Heart left ventricle (tissue), 16 donors: ENCODE data around the gene CYP26C1. TPM values are rescaled to one million over a fixed set of nuclear protein-coding genes. Genes with fewer than 3 reads are reported as not detected.

Experiments used
- ATAC-seq, 4 donors: fragments of 200-7000 bp; cut with Tn5 transposase; one replicate each; pipeline ENCODE4 v1.9.1; 2020 to 2022; ENCODE audit warnings: moderate library complexity in 4 of 4, mild to moderate bottlenecking in 3 of 4, moderate number of reproducible peaks in 1 of 4
- DNase-seq, 5 donors: peaks; one replicate each; pipeline ENCODE4 v3.0.0-alpha.2; 2020
- H3K27ac ChIP-seq, 12 donors: fragments of 200-600 bp; sonication (generic) in 4 of 12; one replicate each; pipeline versions ENCODE4 v1.5.0 to v1.8.0; 2016 to 2022; ENCODE audit warnings: mild to moderate bottlenecking in 2 of 12
- H3K27me3 ChIP-seq, 9 donors: fragments of 200-600 bp; sonication (generic) in 2 of 9; one replicate each; pipeline versions ENCODE4 v1.5.1 to v1.8.0; 2016 to 2022; ENCODE audit warnings: mild to moderate bottlenecking in 3 of 9
- H3K36me3 ChIP-seq, 9 donors: fragments of 200-600 bp; sonication (generic) in 2 of 9; one replicate each; pipeline versions ENCODE4 v1.5.0 to v1.8.0; 2018 to 2022; ENCODE audit warnings: mild to moderate bottlenecking in 2 of 9
- H3K4me1 ChIP-seq, 12 donors: fragments of 200-600 bp; sonication (generic) in 4 of 12; one replicate each; pipeline versions ENCODE4 v1.5.0 to v1.8.0; 2016 to 2022; ENCODE audit warnings: mild to moderate bottlenecking in 3 of 12
- H3K4me3 ChIP-seq, 12 donors: fragments of 200-600 bp; sonication (generic) in 4 of 12; one replicate each; pipeline versions ENCODE4 v1.5.0 to v1.8.0; 2017 to 2022; ENCODE audit warnings: mild to moderate bottlenecking in 9 of 12, moderate library complexity in 4 of 12
- H3K9me3 ChIP-seq, 12 donors: fragments of 200-600 bp; sonication (generic) in 4 of 12; one replicate each; pipeline versions ENCODE4 v1.5.0 to v1.8.0; 2016 to 2022; ENCODE audit warnings: mild to moderate bottlenecking in 1 of 12
- CTCF ChIP-seq, 12 donors: fragments of 200-600 bp; sonication (generic) in 4 of 12; IDR thresholded peaks; one replicate each; pipeline versions ENCODE4 v1.5.0 to v1.8.0; 2018 to 2022; ENCODE audit warnings: antibody characterized with exemption in 12 of 12, mild to moderate bottlenecking in 5 of 12
- POLR2A ChIP-seq, 2 donors: fragments of 450-650 bp; IDR thresholded peaks; one replicate each; pipeline ENCODE4 v1.6.1; 2017; ENCODE audit warnings: antibody characterized with exemption in 2 of 2, mild to moderate bottlenecking in 2 of 2, moderate library complexity in 2 of 2
- WGBS, 4 donors: extraction: QIAGEN DNeasy Blood & Tissue Kit in 2 of 4; methylation state at CpG; one replicate each; pipeline versions ENCODE4 v1.1.5 to v1.1.7; 2013 to 2018; 5-methylcytosine and 5-hydroxymethylcytosine counted together
- intact Hi-C, 10 donors: fragments of 100-400 bp; cut with DNase I; formaldehyde crosslinking; loops; one replicate each; pipeline versions ENCODE4 v1.11.1 to v1.14.2; 2022
- polyA plus RNA-seq, 2 donors: library from polyadenylated mRNA; stranded (reverse); fragments of 200-250 nt; gene quantifications; one replicate each; pipeline ENCODE4 v1.2.3, GENCODE V29; 2013
- total RNA-seq, 9 donors: library from RNA; depleted of rRNA in 2 of 9; stranded (reverse); fragments of >200 nt in 2 of 9; fragmentation: NEBNext Ultra II Directional in 3 of 9; extraction: Animal tissue kit (Norgen Biotek cat#: 25700) in 3 of 9; gene quantifications; one replicate each; pipeline versions ENCODE4 v1.1.0 to v1.2.4, GENCODE V29; 2016 to 2023
- donor health status: ischemic (EF 13 %, LVEDD 7.1; RV severe dilation, severe dysfunction).
- donor health status: healthy with polysubstance abuse.
- donor health status: DM: no; HTN: yes; CAD: no.
- donor health status: DM: no; HTN: no; CAD: no.
- donor health status: ischemic (EF 25% LVEDD 6.9; RV normal size, moderate dysfunction).
- donor health status: ischemic (EF 25% LVEDD 5.7; RV mildly dilated, moderate dysfunction).
- donor health status: healthy.
- donor health status: DM: yes; HTN: yes; CAD: no.
- donor health status: ischemic (EF 35%, LVEDD 5.7; RV mildly dilated, moderate dysfunction).
- donor health status: nonischemic (EF 11% LVEDD 7.7; RV severe dilation, severe dysfunction).
- donor health status: DM: yes; HTN: yes; CAD: no.
- donor health status: PGD.
- donor health status: ischemic (EF 29% LVEDD 5.4; RV normal size, mild dysfunction).
- donor health status: nonischemic (EF 23%, LVEDD 6.1; RV moderate dilation, normal function).

Gene CYP26C1
- total and polyA plus RNA-seq, 11 donors, result 0.07 TPM; not detected in 10

GRCh38 chr10:93106631-93107072 lies 46.1 kb downstream of the CYP26C1 start:
- no peak for DNase-seq
- no peaks in the 10 kb centered on the region for H3K36me3 ChIP-seq
- 46 to 53% (median 52%) methylated on average over 2 of the region's 2 CpGs for WGBS, 4 donors
- no peak for ATAC-seq
- no peaks in the 10 kb centered on the region for H3K27me3 ChIP-seq
- peaks cover 0 to 14% (median 0%) of the 10 kb centered on the region in 12 donors for H3K9me3 ChIP-seq
- no peak overlapping the region for H3K4me3 ChIP-seq
- intact Hi-C loops, result no loop called here
- no peak overlapping the region for H3K27ac ChIP-seq
- H3K4me1 ChIP-seq, result no peaks in the 10 kb centered on the region
- TF ChIP-seq CTCF (IDR thresholded peaks at IDR 0.05), result no peak
- TF ChIP-seq POLR2A (IDR thresholded peaks at IDR 0.05), result no peak

- WGBS, 4 donors, result 70 to 85% (median 73%) methylated on average over 3 of the region's 3 CpGs
- DNase-seq (no peak), ATAC-seq (no peak)
- Histone ChIP-seq H3K9me3 (no peaks in the 10 kb centered on the region), H3K4me1 (no peaks in the 10 kb centered on the region), H3K27me3 (peaks cover 0 to 11% (median 0%) of the 10 kb centered on the region in 9 donors), H3K4me3 (no peak overlapping the region), H3K27ac (no peak overlapping the region), H3K36me3 (no peaks in the 10 kb centered on the region)
- intact Hi-C loops, result loop anchor here in 4 of 10 donors (5.0 to 10.0 kb wide), 3 partner anchors 174 to 244 kb away; no protein-coding TSS in a partner anchor
- no peak for TF ChIP-seq POLR2A (IDR thresholded peaks at IDR 0.05)
- TF ChIP-seq CTCF (IDR thresholded peaks at IDR 0.05), result no peak
Observed at GRCh38 chr10:93110472-93111146, 50.0 kb downstream of the CYP26C1 start.

GRCh38 chr10:93113042-93113441 lies 52.4 kb downstream of the CYP26C1 start:
- ATAC-seq (no peak), DNase-seq (no peak)
- Histone ChIP-seq H3K9me3 (no peaks in the 10 kb centered on the region), H3K36me3 (no peaks in the 10 kb centered on the region), H3K4me1 (no peaks in the 10 kb centered on the region), H3K27me3 (peaks cover 0 to 11% (median 0%) of the 10 kb centered on the region in 9 donors), H3K27ac (no peak overlapping the region), H3K4me3 (no peak overlapping the region)
- TF ChIP-seq POLR2A (IDR thresholded peaks at IDR 0.05), result no peak
- intact Hi-C loops, result loop anchor here in 4 of 10 donors (5.0 to 10.0 kb wide), 3 partner anchors 172 to 242 kb away; no protein-coding TSS in a partner anchor
- WGBS, 4 donors, result 64 to 81% (median 75%) methylated on average over 2 of the region's 2 CpGs

GRCh38 chr10:93115661-93116383 lies 55.2 kb downstream of the CYP26C1 start:
- H3K36me3 ChIP-seq, result no peaks in the 10 kb centered on the region
- no peak overlapping the region for H3K4me3 ChIP-seq
- no peak overlapping the region for H3K27ac ChIP-seq
- peak in 11 of 12 donors; percentile 12 to 49 (median 32) for TF ChIP-seq CTCF (IDR thresholded peaks at IDR 0.05)
- TF ChIP-seq POLR2A (IDR thresholded peaks at IDR 0.05), result no peak
- DNase-seq (peak; percentile 49 to 69 (median 55)), ATAC-seq (peak in 3 of 4 donors; percentile 44 to 66 (median 62))
- no peaks in the 10 kb centered on the region for H3K4me1 ChIP-seq
- intact Hi-C loops, result loop anchor here in 9 of 10 donors (1.0 to 10.0 kb wide), 5 partner anchors 169 to 239 kb away; no protein-coding TSS in a partner anchor
- peaks cover 0 to 11% (median 0%) of the 10 kb centered on the region in 9 donors for H3K27me3 ChIP-seq
- H3K9me3 ChIP-seq, result no peaks in the 10 kb centered on the region
- WGBS, 4 donors, result 57 to 66% (median 63%) methylated on average over 4 of the region's 4 CpGs

Other genes starting within 250 kb of the CYP26C1 start
- 10 to 100 TPM in 5 of 9 donors, 1 to 10 TPM in 4; 7.8 to 12.3 (median 10.0) TPM for gene EXOC6, start 212.3 kb upstream of the CYP26C1 start, total RNA-seq
- 1 to 10 TPM; 5.8 to 6.7 TPM for gene EXOC6, start 212.3 kb upstream of the CYP26C1 start, polyA plus RNA-seq
- gene CYP26A1, start 13.1 kb downstream of the CYP26C1 start, total RNA-seq, result not detected
- not detected for gene CYP26A1, start 13.1 kb downstream of the CYP26C1 start, polyA plus RNA-seq